ENCODE measurements around the gene PDE6D.

PDE6D gene

DNA sequence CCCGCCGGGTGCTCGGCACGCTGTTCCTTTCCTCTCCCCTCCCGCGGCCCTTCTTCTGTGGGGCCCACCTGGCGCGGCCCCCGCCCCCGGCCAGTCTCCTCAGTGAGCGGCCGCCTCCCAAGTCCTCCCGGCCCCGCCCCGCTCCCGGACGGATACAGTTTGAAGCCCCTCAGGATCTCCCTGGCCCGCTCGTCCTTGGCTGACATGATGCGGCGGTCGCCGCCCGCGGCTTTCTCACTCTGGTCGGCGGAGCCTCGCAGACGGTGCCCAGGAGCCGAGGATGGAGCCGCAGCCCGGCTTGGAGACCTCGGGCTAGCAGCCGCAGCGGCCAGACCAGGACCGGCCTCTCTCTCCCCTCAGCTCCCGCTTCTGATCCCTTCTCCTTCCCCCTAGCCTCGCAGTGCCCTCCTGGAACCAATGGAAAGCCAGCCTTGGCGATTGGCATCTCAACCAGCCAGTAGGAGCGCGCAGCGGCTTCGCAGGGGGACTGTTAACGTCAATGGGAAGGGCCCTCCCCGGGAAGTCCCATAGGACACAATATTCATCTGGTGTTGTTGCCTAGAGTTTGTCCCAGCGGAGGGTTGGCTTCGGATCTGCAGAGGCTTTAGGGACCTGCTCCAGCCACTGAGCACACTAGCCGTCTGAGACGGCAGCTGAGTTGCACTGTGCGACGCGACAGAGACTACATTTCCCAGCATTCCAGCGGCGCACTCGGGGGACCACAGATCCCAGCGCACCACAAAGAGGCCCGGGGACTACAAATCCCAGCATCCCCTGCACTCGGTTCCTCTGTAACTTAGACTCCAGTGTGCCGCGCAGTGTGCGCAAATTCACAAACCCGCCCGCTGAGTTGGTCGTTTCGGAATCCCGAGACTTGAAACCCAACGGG, at the start of gene PDE6D:
Gene PDE6D (minus strand): TSS at position 374 of the 889 bp plus-strand sequence. CDS start 168 bp downstream, at position 206.
- H3K4me3 ChIP-seq (ENCODE audit: low read depth, low read length) = peak within 1 kb of the TSS; percentile 83
- no peak for TF ChIP-seq CTCF (IDR thresholded peaks at IDR 0.05; ENCODE audit: low read depth, low read length)

- TF ChIP-seq CTCF (IDR thresholded peaks at IDR 0.05; ENCODE audit: low read depth, low read length) = no peak
- H3K4me3 ChIP-seq (ENCODE audit: low read depth, low read length) = no peak overlapping the region
These were observed 40.8 kb upstream of the PDE6D start for GRCh38 chr2:231821908-231822307.

DNA sequence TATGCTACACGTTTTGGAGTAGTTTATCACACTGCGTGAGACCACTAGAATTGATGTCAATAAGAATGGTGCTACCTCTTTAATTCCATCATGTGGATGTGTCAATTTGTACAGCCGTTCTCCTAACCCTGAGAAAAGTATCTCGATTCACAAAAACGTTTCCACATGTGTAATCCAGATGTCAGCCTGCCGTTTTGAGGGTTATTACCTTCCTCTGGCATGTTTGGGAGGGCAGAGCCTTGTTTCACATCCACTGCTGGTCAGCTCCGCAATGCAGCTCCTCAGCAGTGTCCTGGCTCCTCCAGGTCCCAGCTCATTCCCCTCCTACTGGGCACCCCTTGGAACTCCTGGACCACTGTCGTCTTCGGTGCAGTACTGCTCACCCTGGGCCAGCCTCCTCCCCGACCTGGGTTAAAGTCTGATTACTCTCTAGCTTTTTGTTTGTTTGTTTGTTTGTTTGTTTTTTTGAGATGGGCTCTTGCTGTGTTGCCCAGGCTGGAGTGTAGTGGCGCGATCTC, 39.8 kb upstream of the PDE6D start:
- TF ChIP-seq CTCF (IDR thresholded peaks at IDR 0.05; ENCODE audit: low read depth, low read length) = no peak
- H3K4me3 ChIP-seq (ENCODE audit: low read depth, low read length) = no peak overlapping the region

DNA sequence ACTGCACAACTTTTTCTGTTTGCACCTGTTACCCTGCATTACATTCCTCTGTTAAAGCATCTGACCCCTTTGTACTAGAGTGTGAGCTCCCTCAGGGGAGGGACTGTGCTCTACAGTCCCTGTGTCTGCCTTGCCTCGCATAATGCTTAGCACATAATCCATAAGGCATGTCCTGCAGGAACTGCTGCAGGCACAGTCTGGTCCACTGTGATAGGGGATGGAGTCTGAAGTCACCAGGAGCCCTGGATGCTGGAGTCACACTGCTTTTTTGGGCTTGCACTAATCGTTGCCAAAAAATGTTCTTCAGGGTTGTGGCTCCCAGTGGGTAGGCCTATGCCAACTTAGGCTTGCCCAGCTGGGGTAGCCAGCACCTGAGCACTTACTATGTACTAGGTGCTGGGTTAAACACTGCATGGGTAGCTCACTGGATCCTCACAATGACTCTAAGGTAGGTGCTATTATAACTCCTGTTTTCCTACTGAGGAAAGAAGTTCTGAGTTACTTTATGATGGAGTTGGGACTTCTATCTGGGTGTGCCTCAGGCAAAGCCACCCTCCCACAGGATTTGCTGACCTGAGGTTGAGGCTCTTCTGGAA, 38.5 kb upstream of the PDE6D start:
- H3K4me3 ChIP-seq (ENCODE audit: low read depth, low read length) = no peak overlapping the region
- TF ChIP-seq CTCF (IDR thresholded peaks at IDR 0.05; ENCODE audit: low read depth, low read length) = no peak

DNA sequence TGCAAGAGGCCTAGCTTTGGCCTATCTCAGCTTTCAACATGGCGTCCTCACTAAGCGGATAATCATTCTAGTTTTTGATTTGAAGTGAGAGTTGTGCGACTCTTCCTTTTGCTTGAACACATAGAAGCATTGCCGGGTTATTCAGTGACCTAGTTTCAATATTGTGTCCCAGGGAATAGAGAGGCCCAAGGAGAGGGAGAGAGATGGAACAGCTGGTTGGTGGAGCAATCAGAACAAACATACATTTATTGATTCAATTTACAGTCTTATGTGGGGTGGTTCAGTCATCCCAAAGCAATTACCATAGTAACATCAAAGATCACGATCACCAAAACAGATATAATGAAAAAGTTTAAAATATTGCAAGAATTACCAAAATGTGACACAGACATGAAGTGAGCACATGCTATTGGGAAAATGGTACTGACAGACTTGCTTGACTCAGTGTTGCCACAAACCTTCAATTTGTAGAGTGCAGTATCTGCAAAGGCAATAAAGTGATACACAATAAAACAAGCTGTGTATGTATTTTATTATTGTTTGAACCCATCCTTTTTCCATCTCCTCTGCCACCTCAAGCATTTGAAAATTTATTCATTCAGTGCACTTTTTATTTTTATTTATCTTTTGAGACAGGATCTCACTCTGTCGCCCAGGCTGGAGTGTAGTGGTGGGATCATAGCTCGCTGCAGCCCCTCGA, 35.4 kb upstream of the PDE6D start:
- no peak for TF ChIP-seq CTCF (IDR thresholded peaks at IDR 0.05; ENCODE audit: low read depth, low read length)
- no peak overlapping the region for H3K4me3 ChIP-seq (ENCODE audit: low read depth, low read length)

DNA sequence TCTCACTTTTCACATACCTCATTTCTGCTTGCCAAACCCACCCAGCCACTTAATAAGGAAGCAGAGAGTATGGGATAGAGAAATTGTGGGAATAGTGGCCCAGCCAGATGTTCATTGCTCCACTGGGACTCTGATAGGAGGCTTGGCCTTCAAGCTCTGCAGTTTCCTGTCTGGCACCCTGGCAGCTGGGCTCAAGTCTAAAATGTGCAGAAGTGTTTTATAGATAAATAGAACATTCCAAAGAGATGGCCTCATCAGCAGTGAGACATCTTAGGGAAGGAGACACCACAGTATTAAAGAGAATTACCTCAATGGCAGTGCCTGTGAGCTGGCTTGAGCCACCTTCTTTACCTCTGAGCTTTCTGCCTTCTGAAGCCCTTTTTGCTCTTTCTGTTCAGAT, 29.8 kb upstream of the PDE6D start:
- no peak for TF ChIP-seq CTCF (IDR thresholded peaks at IDR 0.05; ENCODE audit: low read depth, low read length)
- H3K4me3 ChIP-seq (ENCODE audit: low read depth, low read length) = no peak overlapping the region

All from WI38 (cell line).